ENCODE data around the gene HS3ST4.

HS3ST4 gene

DNA sequence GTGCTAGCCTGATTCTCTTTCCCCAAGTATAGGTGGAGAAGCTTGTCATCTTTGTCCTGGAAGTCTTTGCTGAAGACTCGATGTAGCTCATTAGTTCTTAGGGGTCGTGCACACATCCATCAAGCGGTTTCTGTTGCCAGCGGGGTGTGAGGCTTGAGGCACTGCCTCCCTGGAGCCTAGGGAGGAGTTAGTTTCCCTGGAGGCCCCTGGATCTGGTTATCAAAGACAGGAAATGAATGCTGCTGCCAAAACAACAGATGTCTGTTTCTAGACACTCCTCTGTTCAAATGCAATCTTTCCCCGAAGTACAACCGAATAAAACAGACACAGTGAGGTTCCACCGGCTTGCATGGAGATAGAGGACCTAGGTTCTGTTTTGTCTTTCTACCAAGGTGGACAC, 17.5 kb downstream of the HS3ST4 start:
- TF ChIP-seq GATA2 (IDR thresholded peaks at IDR 0.05; ENCODE audit: low read depth, low read length) = no peak

- no peak for TF ChIP-seq GATA3 (IDR thresholded peaks at IDR 0.05; ENCODE audit: low read depth, low read length)
- TF ChIP-seq GATA2 (IDR thresholded peaks at IDR 0.05; ENCODE audit: low read depth, low read length) = no peak
Observed at GRCh38 chr16:25713785-25714570, 22.2 kb downstream of the HS3ST4 start.

DNA sequence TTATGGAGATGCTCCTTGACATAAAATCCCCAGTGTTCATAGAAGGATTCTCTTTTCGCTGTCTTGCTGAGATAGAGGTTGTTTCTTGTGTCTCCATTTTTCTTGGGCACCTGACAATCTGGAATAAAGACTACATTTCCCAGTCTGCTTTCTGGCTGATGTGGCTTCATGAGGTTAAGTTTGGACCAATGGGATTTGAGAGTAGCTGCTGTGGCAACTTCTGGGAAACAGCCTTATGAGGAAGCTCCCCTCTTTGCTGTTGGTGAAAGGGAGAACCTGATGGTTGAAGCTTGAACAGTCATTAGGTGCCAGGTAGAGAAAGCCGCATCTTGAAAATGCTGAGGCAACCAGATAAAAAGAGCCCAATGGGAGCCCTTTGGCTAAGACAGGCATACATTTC, 24.4 kb downstream of the HS3ST4 start:
- no peak for TF ChIP-seq GATA2 (IDR thresholded peaks at IDR 0.05; ENCODE audit: low read depth, low read length)
- TF ChIP-seq GATA3 (IDR thresholded peaks at IDR 0.05; ENCODE audit: low read depth, low read length) = no peak

DNA sequence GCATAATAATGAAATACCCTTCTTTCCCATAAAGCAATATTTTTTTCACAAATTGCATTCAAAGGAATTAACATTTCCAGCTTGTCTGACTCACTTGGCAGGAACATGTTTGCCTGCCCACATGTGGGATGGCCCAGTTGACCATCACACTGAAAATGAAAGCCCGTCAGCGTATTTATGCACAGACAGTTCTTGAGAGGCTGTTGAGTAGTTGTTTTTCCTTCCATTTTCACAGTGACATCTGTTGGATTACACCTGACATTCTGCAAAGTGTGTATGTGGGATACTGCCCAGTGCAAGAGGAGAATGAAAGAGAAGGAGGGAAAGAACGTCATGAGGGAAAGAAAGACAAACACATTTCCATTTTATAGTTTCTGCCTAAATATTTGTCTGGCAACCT, 29.7 kb downstream of the HS3ST4 start:
- TF ChIP-seq GATA2 (IDR thresholded peaks at IDR 0.05; ENCODE audit: low read depth, low read length) (no peak), GATA3 (IDR thresholded peaks at IDR 0.05; ENCODE audit: low read depth, low read length) (no peak)

DNA sequence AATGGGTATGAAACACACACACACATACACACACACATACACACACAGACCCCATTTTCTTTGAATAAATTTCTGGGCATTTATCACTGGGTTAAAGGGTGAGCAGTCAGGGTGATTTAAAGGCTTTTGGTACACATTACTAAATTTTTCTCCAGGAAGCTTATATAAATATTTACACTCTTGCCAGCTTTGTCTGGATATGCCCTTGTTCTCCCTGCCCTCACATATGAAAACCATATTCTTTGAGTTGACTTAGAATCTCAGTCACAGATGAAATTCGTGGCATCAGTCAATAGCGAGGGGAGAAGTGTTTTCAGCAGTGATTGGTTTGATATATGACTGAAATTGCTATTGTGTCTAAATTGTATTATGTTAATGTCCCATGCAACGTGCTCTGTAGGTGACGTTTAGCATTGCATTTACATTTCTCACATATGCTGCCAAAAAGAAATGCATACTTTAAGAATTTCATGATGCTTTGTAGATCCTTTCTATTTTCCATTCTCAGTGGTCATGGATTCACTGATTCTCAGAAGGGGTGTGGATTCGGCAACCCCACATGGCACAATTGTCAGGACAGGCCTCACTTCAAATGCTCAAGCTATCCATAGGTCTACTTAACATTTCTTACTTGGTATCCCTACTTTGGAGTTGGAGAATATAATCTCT, 34.8 kb downstream of the HS3ST4 start:
- TF ChIP-seq GATA2 (IDR thresholded peaks at IDR 0.05; ENCODE audit: low read depth, low read length) = no peak
- no peak for TF ChIP-seq GATA3 (IDR thresholded peaks at IDR 0.05; ENCODE audit: low read depth, low read length)

DNA sequence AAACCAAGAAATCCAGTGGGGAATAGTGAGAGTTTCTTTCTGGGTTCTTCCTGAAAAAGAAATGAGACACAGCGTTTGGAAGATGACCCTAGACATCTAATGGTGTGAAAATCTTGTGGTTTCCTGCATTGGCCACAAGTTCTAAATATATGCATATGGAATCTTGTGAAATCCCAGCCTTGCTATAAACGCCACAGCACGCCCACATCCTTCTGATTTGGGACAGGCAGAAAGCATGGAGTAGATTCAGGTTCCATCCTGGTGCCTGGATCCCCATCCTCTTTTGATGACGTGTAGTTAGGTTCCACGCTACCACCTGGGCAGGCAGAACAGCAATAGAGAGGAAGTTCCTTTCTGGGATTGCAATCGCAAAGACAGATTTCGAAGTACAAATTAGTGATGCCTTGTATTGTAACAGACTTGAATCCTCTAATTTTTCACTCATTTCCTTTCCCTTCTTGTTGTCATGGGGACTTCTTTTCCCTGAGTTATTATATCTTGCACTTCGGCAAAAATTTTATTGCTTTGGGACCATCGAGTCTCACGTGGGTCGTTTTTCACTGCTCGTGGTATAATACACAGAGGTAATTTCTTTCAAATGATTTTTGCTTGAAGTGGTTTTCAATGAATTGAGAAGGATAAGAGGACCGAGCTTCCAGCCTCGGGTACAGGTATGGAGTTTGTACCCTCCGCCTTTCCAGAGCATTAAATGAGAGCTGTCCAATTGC, 37.6 kb downstream of the HS3ST4 start:
- TF ChIP-seq GATA3 (IDR thresholded peaks at IDR 0.05; ENCODE audit: low read depth, low read length) (no peak), GATA2 (IDR thresholded peaks at IDR 0.05; ENCODE audit: low read depth, low read length) (no peak)

DNA sequence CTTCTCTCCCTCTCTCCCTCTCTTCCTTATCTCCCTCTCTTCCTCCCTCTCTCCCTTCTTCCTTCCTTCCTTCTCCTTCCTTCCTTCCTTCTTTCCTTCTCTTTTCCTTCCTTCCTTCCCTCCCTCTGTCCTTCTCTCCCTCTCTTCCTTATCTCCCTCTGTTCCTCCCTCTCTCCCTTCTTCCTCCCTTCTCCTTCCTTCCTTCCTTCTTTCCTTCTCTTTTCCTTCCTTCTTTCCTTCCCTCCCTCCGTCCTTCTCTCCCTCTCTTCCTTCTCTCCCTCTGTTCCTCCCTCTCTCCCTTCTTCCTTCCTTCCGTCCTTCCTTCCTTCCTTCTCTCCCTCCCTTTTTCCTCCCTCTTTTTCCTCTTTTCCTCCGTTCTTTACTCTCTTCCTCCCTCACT, 38.6 kb downstream of the HS3ST4 start:
- no peak for TF ChIP-seq GATA2 (IDR thresholded peaks at IDR 0.05; ENCODE audit: low read depth, low read length)
- no peak for TF ChIP-seq GATA3 (IDR thresholded peaks at IDR 0.05; ENCODE audit: low read depth, low read length)

DNA sequence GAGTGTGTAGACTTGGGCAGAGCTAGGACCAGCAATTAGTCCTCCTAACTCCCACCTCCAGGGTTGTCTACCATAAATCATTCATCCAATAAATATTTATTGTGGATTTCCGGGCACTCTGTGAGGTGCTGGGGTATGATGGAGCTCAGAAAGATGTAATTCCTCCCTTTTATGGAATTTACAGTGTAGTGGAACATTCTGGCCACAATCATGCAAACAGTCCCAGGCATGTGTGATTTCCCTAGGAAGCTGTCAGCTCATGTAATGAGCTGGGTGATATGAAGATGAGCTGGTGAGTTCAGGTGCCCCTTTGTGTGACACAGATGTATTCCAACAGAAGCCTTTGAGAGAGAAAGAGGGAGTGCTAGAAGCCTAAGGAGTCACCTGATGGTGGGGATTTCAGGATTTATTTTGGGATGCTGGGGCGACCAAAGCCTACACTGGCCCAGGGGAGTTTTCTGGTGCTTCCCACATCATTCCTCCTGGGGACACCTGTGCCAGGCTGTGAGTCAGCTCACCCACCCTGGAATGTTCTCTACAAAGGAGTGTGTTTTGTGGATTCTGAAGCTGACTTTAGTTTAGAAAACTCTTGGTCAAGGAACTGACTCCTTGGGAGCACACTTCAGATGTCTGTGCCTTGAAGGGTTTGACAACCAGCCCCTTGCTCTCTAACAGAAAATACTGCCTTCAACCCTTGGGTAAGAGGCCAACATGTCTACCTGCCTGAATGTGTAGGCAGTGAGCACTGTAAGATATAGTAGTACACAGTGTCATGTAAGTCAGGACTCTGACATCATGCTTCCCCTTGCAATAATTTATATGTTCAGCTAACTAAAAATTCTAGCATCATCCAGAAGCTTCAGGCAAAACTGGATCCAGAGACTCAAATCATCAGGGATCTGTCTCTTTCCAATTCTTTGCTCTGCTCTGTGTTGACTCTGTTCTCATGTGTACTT, 42.9 kb downstream of the HS3ST4 start:
- TF ChIP-seq GATA2 (IDR thresholded peaks at IDR 0.05; ENCODE audit: low read depth, low read length) (no peak), GATA3 (IDR thresholded peaks at IDR 0.05; ENCODE audit: low read depth, low read length) (no peak)

GRCh38 chr16:25735645-25736044, 43.9 kb downstream of the HS3ST4 start:
- TF ChIP-seq GATA2 (IDR thresholded peaks at IDR 0.05; ENCODE audit: low read depth, low read length) = no peak

GRCh38 chr16:25747160-25747758, 55.5 kb downstream of the HS3ST4 start:
- no peak for TF ChIP-seq GATA2 (IDR thresholded peaks at IDR 0.05; ENCODE audit: low read depth, low read length)
- no peak for TF ChIP-seq GATA3 (IDR thresholded peaks at IDR 0.05; ENCODE audit: low read depth, low read length)

DNA sequence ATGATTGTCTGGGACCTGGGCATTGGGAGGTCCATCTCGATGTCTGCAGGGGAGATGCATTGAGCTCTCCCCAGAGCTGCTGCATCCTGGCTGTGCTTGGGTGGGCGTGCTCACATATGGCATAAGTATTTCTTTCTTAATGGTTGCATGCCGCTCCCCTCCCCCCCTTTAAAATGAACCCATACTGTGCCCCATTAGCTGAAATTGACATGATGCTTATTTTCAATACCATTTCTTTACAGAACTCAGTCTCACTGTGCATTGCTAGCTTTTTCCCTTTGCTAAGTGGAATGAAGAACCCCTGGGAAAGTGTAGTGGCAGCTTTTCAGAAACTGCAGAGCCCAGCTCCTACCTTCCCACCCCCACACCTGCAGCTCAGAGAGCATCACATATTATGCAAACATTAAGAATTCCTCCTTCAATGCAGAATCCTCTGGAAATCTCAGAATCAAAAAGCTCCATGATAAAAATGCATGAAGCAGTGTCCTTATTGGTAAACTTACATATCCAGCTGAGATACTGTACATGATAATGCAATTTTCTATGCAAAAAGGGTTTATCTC, 56.4 kb downstream of the HS3ST4 start:
- TF ChIP-seq GATA3 (IDR thresholded peaks at IDR 0.05; ENCODE audit: low read depth, low read length) = no peak
- TF ChIP-seq GATA2 (IDR thresholded peaks at IDR 0.05; ENCODE audit: low read depth, low read length) = no peak

- TF ChIP-seq GATA3 (IDR thresholded peaks at IDR 0.05; ENCODE audit: low read depth, low read length) = no peak
- TF ChIP-seq GATA2 (IDR thresholded peaks at IDR 0.05; ENCODE audit: low read depth, low read length) = no peak
Observed at GRCh38 chr16:25750488-25751216, 58.9 kb downstream of the HS3ST4 start.

All from SH-SY5Y (cell line).